Mesenchymal stem cell (in vitro differentiated cells and primary cell): ENCODE results near the gene CHCHD1.
A peak's percentile ranks its signal among the peaks of the same experiment; 100 is the strongest.

Source experiments
- DNase-seq: peaks from one replicate; pipeline ENCODE4 v3.0.0-alpha.2; 2013
- H2AFZ ChIP-seq: one replicate; pipeline ENCODE4 v1.6.1; 2013; ENCODE audit warnings: low read depth, mild to moderate bottlenecking, control low read depth, inconsistent platforms, low read length, moderate library complexity
- H2AK5ac ChIP-seq: 2 replicates; pipeline ENCODE4 v1.6.1; 2013; ENCODE audit warnings: low read length, moderate library complexity, mild to moderate bottlenecking, inconsistent platforms; ENCODE audit not compliant: severe bottlenecking
- H2BK120ac ChIP-seq: one replicate; pipeline ENCODE4 v1.6.1; 2013; ENCODE audit warnings: low read depth, mild to moderate bottlenecking, inconsistent platforms, low read length, moderate library complexity
- H2BK12ac ChIP-seq, 2 experiments: one replicate each; pipeline ENCODE4 v1.6.1; 2013; ENCODE audit warnings: inconsistent platforms in 2 of 2, low read length in 2 of 2, mild to moderate bottlenecking in 2 of 2, moderate library complexity in 2 of 2, control low read depth in 1 of 2
- H2BK15ac ChIP-seq: one replicate; pipeline ENCODE4 v1.6.1; 2013; ENCODE audit warnings: mild to moderate bottlenecking, low read depth, inconsistent platforms; ENCODE audit not compliant: poor library complexity, severe bottlenecking
- H2BK5ac ChIP-seq: 2 replicates; pipeline ENCODE4 v1.6.1; 2013; ENCODE audit warnings: low read depth, mild to moderate bottlenecking, low read length, control low read depth, inconsistent platforms; ENCODE audit not compliant: poor library complexity, severe bottlenecking
- H3K14ac ChIP-seq, 2 experiments: one replicate each; pipeline ENCODE4 v1.6.1; 2013; ENCODE audit warnings: inconsistent platforms in 2 of 2, low read length in 2 of 2, control low read depth in 1 of 2, mild to moderate bottlenecking in 1 of 2, moderate library complexity in 1 of 2
- H3K18ac ChIP-seq, 2 experiments: one replicate each; pipeline ENCODE4 v1.6.1; 2013; ENCODE audit warnings: inconsistent platforms in 2 of 2, low read length in 2 of 2, control low read depth in 1 of 2, low read depth in 1 of 2, mild to moderate bottlenecking in 1 of 2
- H3K23ac ChIP-seq, 2 experiments: one replicate each; pipeline ENCODE4 v1.6.1; 2013; ENCODE audit warnings: inconsistent platforms in 2 of 2, low read length in 2 of 2, mild to moderate bottlenecking in 2 of 2, moderate library complexity in 2 of 2, control low read depth in 1 of 2
- H3K27ac ChIP-seq: 2 replicates; pipeline ENCODE4 v1.5.1; 2013; ENCODE audit warnings: mild to moderate bottlenecking, moderate library complexity, low read length, control low read depth, inconsistent platforms; ENCODE audit not compliant: poor library complexity, severe bottlenecking
- H3K27me3 ChIP-seq, 2 experiments: 2 replicates each; pipeline versions ENCODE4 v1.6.1 to v1.7.0; 2013; ENCODE audit warnings: low read length in 2 of 2, mild to moderate bottlenecking in 2 of 2, moderate library complexity in 2 of 2, control low read depth in 1 of 2, inconsistent platforms in 1 of 2; ENCODE audit not compliant: control insufficient read depth in 1 of 2, insufficient read depth in 1 of 2
- H3K36me3 ChIP-seq, 2 experiments: 2 replicates each; pipeline versions ENCODE4 v1.6.1 to v1.7.0; 2013; ENCODE audit warnings: low read length in 2 of 2, control low read depth in 1 of 2, inconsistent platforms in 1 of 2, low read depth in 1 of 2, mild to moderate bottlenecking in 1 of 2; ENCODE audit not compliant: insufficient read depth in 2 of 2, control insufficient read depth in 1 of 2
- H3K4ac ChIP-seq, 2 experiments: one replicate each; pipeline ENCODE4 v1.6.1; 2013; ENCODE audit warnings: inconsistent platforms in 2 of 2, low read length in 2 of 2, mild to moderate bottlenecking in 2 of 2, moderate library complexity in 2 of 2, control low read depth in 1 of 2, low read depth in 1 of 2
- H3K4me1 ChIP-seq: 2 replicates; pipeline ENCODE4 v1.6.1; 2013; ENCODE audit warnings: low read depth, low read length, control low read depth; ENCODE audit not compliant: control insufficient read depth, insufficient read depth
- H3K4me2 ChIP-seq: 2 replicates; pipeline ENCODE4 v1.6.1; 2013; ENCODE audit warnings: low read length, mild to moderate bottlenecking, inconsistent platforms; ENCODE audit not compliant: poor library complexity, severe bottlenecking
- H3K4me3 ChIP-seq, 2 experiments: 2 replicates each; pipeline versions ENCODE4 v1.5.1 to v1.7.0; 2013; ENCODE audit warnings: low read length in 2 of 2, mild to moderate bottlenecking in 2 of 2, control low read depth in 1 of 2, low read depth in 1 of 2; ENCODE audit not compliant: insufficient read depth in 1 of 2
- H3K79me1 ChIP-seq: replicated peaks from 2 replicates; pipeline ENCODE4 v1.6.1; 2013; ENCODE audit warnings: mild to moderate bottlenecking, control low read depth, low read length, inconsistent platforms; ENCODE audit not compliant: poor library complexity, severe bottlenecking
- H3K9ac ChIP-seq: 2 replicates; pipeline ENCODE4 v1.7.0; 2013; ENCODE audit warnings: mild to moderate bottlenecking, low read length, moderate library complexity
- H3K9me3 ChIP-seq: 2 replicates; pipeline ENCODE4 v1.7.0; 2013; ENCODE audit warnings: mild to moderate bottlenecking, low read length; ENCODE audit not compliant: control insufficient read depth
- H4K8ac ChIP-seq: one replicate; pipeline ENCODE4 v1.6.1; 2013; ENCODE audit warnings: inconsistent platforms, mild to moderate bottlenecking, low read length, moderate library complexity
- H4K91ac ChIP-seq: one replicate; pipeline ENCODE4 v1.6.1; 2013; ENCODE audit warnings: mild to moderate bottlenecking, low read length, inconsistent platforms
- WGBS: methylation state at CpG from one replicate; pipeline ENCODE4 v1.1.7; 2013; ENCODE audit warnings: mixed read lengths; 5-methylcytosine and 5-hydroxymethylcytosine counted together

The CHCHD1 gene

DNA sequence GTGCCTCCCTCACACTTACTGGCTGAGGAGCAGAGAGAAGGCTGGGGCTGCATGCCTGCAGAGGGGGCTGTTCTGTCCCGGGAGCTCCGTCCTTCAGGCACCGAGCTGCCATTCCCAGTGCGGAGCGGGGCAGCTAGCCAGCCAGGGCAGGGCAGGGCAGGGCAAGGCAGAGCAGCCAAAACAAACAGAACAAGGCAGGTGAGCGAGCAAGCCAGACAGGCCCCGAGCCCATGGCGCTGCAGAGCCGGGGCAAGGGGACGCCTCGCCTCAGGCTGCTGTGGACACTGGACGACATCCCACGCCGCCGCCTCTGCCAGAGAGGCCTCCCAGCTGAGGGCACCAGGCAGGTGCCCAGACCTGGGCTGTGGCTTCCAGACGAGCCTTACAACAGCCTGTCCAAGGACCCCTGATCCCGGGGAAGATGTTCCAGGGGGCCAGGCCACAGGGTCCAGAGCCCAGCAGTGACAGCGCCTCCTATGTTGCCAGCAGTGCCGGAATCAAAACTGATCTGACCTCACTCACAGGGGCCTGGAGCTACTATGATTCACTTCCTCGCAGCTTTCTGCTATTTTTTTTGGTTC, 37.8 kb downstream of the CHCHD1 start:
- H3K23ac ChIP-seq = no peak overlapping the region
- peaks cover 6% of the 10 kb centered on the region for H3K4me1 ChIP-seq
- WGBS = 92% methylated on average over 20 of the region's 20 CpGs
- H3K4me3 ChIP-seq = no peak overlapping the region
- H3K4me2 ChIP-seq = no peak overlapping the region
- no peak overlapping the region for H2BK12ac ChIP-seq
- H3K79me1 ChIP-seq = peaks cover 2% of the 10 kb centered on the region
- no peaks in the 10 kb centered on the region for H3K9me3 ChIP-seq
- H3K27ac ChIP-seq = no peak overlapping the region
- H3K4ac ChIP-seq = no peak overlapping the region
- no peak overlapping the region for H2BK120ac ChIP-seq
- H3K9ac ChIP-seq = no peak overlapping the region
- no peak overlapping the region for H2BK15ac ChIP-seq
- H3K18ac ChIP-seq = no peak overlapping the region
- H3K36me3 ChIP-seq = peaks cover 44 to 63% of the 10 kb centered on the region in 2 experiments
- H2BK5ac ChIP-seq = no peak overlapping the region
- H4K91ac ChIP-seq = no peak overlapping the region
- H4K8ac ChIP-seq = no peak overlapping the region
- no peak for DNase-seq
- no peak overlapping the region for H3K14ac ChIP-seq
- no peaks in the 10 kb centered on the region for H3K27me3 ChIP-seq
- H2AK5ac ChIP-seq = no peak overlapping the region
- H2AFZ ChIP-seq = no peak overlapping the region

DNA sequence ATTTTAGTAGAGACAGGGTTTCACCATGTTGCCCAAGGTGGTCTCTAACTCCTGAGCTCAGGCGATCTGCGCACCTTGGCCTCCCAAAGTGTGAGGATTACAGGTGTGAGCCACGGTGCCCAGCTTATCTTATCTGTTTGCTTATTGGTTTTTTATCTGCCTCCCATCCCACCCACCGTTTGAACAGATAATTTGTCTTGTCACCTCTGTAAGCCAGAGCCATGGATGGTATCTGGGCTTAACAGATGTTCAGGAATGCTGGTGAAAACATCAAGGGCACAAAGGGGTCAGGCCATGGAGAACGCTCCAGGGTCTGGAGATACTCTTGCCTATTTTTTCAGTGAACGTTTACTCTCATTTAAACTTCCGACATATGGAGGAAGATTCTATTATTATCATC, 41.5 kb downstream of the CHCHD1 start:
- Histone ChIP-seq H4K8ac (no peak overlapping the region), H3K4ac (no peak overlapping the region), H3K27ac (no peak overlapping the region), H3K4me2 (no peak overlapping the region), H2BK12ac (no peak overlapping the region), H2BK15ac (no peak overlapping the region), H2AFZ (no peak overlapping the region), H3K4me1 (peaks cover 17% of the 10 kb centered on the region), H3K79me1 (peaks cover 1% of the 10 kb centered on the region), H3K23ac (no peak overlapping the region), H3K27me3 (no peaks in the 10 kb centered on the region), H3K14ac (no peak overlapping the region), H4K91ac (no peak overlapping the region), H2AK5ac (no peak overlapping the region), H3K18ac (no peak overlapping the region), H3K36me3 (peaks cover 61 to 62% of the 10 kb centered on the region in 2 experiments), H2BK5ac (no peak overlapping the region), H2BK120ac (no peak overlapping the region), H3K9me3 (no peaks in the 10 kb centered on the region), H3K4me3 (no peak overlapping the region), H3K9ac (no peak overlapping the region)
- no peak for DNase-seq
- WGBS = 78% methylated on average over 7 of the region's 7 CpGs

DNA sequence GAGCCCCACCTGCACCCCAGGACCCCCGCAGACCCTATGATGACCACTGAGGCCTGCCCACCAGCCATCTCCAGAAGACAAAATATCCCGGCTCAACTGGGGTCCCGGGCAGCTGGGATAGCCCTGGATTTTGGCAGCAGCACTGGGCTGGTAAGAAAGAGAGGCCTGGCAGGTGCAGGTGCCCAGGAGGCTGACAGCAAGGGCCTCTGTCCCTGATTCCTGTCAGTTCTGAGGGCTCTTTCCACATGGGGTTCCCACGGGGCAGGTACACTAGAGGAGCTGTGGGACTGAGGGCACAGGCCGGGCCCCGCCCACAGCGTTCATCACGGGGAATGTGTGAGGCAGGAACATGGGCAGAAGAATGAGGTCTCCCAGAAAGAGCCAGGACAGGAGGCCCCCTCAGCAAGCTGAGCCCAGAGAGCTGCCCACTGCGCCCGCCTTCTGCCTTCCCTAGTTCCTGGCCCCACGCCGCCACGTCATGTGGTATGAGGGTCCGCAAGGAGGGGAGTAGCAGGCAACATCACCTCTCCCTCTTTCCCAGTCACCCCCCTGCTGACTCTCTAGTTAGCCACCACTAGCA, 42.4 kb downstream of the CHCHD1 start:
- H3K23ac ChIP-seq = no peak overlapping the region

DNA sequence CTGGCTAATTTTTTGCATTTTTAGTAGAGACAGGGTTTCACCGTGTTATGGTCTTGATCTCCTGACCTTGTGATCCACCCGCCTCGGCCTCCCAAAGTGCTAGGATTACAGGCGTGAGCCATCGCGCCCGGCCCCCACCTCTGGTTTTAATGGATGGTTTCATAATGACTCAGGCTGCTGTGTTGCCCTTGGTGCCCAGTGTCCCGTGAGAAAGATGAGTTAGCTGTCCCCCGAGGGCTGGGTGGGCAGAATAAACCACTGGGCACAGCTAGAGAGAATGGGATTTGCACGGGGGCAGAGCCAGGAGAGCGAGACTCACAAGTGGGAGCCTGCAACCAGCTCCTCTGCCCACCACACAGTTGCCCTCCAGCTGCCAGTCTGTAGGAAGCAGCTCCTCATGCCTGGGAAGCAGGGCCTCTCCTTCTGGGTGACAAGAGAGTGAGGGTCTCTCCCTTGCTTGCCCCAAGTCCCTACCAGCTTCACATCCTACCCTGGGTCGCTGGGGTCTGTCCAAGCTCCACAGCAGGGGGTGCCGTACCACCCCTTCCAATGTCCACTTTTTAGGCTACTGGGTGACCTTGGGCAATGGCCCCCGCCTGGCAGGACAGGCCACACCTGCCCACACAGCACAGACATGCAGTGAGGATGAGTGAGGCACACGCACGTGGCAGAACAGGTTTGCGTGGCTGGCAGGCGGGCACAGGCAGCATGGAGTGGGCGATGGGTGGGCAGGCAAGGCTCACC, 45.7 kb downstream of the CHCHD1 start:
- Histone ChIP-seq H3K9me3 (no peaks in the 10 kb centered on the region), H3K79me1 (no peaks in the 10 kb centered on the region), H2BK12ac (peak overlapping the region in 1 of 2 experiments; percentile 30), H2BK15ac (no peak overlapping the region), H3K23ac (no peak overlapping the region), H3K4me2 (no peak overlapping the region), H3K27me3 (no peaks in the 10 kb centered on the region), H2BK120ac (no peak overlapping the region), H4K91ac (no peak overlapping the region), H3K14ac (no peak overlapping the region), H2AFZ (no peak overlapping the region), H4K8ac (no peak overlapping the region), H3K27ac (no peak overlapping the region), H3K18ac (no peak overlapping the region), H2BK5ac (no peak overlapping the region), H2AK5ac (peak overlapping the region; percentile 66), H3K4ac (no peak overlapping the region), H3K4me1 (peaks cover 15% of the 10 kb centered on the region), H3K9ac (no peak overlapping the region), H3K36me3 (peaks cover 38 to 69% of the 10 kb centered on the region in 2 experiments), H3K4me3 (no peak overlapping the region)
- peak; percentile 36 for DNase-seq
- 91% methylated on average over 18 of the region's 19 CpGs for WGBS

More for the DNA sequence above, 42.4 kb downstream of the CHCHD1 start:
- Histone ChIP-seq H3K18ac (no peak overlapping the region), H2BK5ac (no peak overlapping the region), H3K27me3 (no peaks in the 10 kb centered on the region), H2BK120ac (no peak overlapping the region), H3K14ac (no peak overlapping the region), H4K91ac (no peak overlapping the region), H3K9ac (no peak overlapping the region), H3K4me1 (peaks cover 19% of the 10 kb centered on the region), H4K8ac (no peak overlapping the region), H2AFZ (no peak overlapping the region), H2AK5ac (no peak overlapping the region), H2BK12ac (no peak overlapping the region), H3K79me1 (no peaks in the 10 kb centered on the region), H3K4me3 (no peak overlapping the region), H3K27ac (no peak overlapping the region), H3K4me2 (no peak overlapping the region), H3K4ac (no peak overlapping the region), H2BK15ac (no peak overlapping the region), H3K9me3 (no peaks in the 10 kb centered on the region), H3K36me3 (peaks cover 56 to 67% of the 10 kb centered on the region in 2 experiments)
- WGBS = 96% methylated on average over 14 of the region's 14 CpGs
- DNase-seq = no peak
